Stimulated activated CD4-positive, alpha-beta T cell treated with anti-CD3 and anti-CD28 coated beads, Interleukin-15, amount 100 ng/mL, for 48 hours (primary cell): ENCODE results near the gene MCRIP2.
A peak's percentile ranks its signal among the peaks of the same experiment; 100 is the strongest.

ENCODE experiments used
- DNase-seq, 2 donors: peaks; one replicate each; pipeline ENCODE4 v3.0.0-alpha.2; 2020; ENCODE audit warnings: low read depth in 2 of 2

Gene MCRIP2

GRCh38 chr16:631808-632358 lies 9.7 kb upstream of the MCRIP2 start:
- DNase-seq: no peak

- DNase-seq: no peak
These were observed 8.9 kb upstream of the MCRIP2 start for GRCh38 chr16:632486-633335.

GRCh38 chr16:633336-634050 lies 8.1 kb upstream of the MCRIP2 start:
- no peak for DNase-seq

- DNase-seq: no peak
These were observed 7.5 kb upstream of the MCRIP2 start for GRCh38 chr16:634051-634670.

GRCh38 chr16:634996-635395 lies 6.6 kb upstream of the MCRIP2 start:
- DNase-seq: no peak

- DNase-seq: no peak
These were observed 5.9 kb upstream of the MCRIP2 start for GRCh38 chr16:635573-636205.

- peak; percentile 88 for DNase-seq
These were observed 5.2 kb upstream of the MCRIP2 start, which contains the start of gene METTL26 for GRCh38 chr16:636206-637080. TSS of gene METTL26 (minus strand) at chr16:636305. CDS start at chr16:636290, 15 bp downstream.

- DNase-seq: peak; percentile 87
These were observed 4.3 kb upstream of the MCRIP2 start for GRCh38 chr16:637081-638018.

- no peak for DNase-seq
These were observed 3.5 kb upstream of the MCRIP2 start for GRCh38 chr16:638034-638543.

GRCh38 chr16:638836-639235 lies 2.8 kb upstream of the MCRIP2 start:
- DNase-seq: no peak

- no peak for DNase-seq
These were observed 1.0 kb upstream of the MCRIP2 start for GRCh38 chr16:640614-641013.

- DNase-seq: no peak
These were observed 791 bp downstream of the MCRIP2 start for GRCh38 chr16:642189-643049.

GRCh38 chr16:643050-643368 lies 1.4 kb downstream of the MCRIP2 start:
- no peak for DNase-seq

GRCh38 chr16:644556-644955 lies 2.9 kb downstream of the MCRIP2 start:
- no peak for DNase-seq

- DNase-seq: no peak
These were observed 4.4 kb downstream of the MCRIP2 start for GRCh38 chr16:645852-646678.

GRCh38 chr16:646679-647172 lies 5.1 kb downstream of the MCRIP2 start:
- DNase-seq: no peak

- DNase-seq: no peak
These were observed 5.7 kb downstream of the MCRIP2 start for GRCh38 chr16:647173-647902.
